Spleen (tissue), 11 donors: ENCODE measurements around the gene TMPRSS2. TPM values are rescaled to one million over a fixed set of nuclear protein-coding genes. Genes with fewer than 3 reads are reported as not detected.
A peak's percentile ranks its signal among the peaks of the same experiment; 100 is the strongest.

Experiments used
- DNase-seq: peaks from one replicate; pipeline ENCODE4 v3.0.0-alpha.2; 2020
- H3K27ac ChIP-seq, 8 donors: fragments of 200-600 bp; sonication (generic) in 7 of 8; 1 replicate in 4 of 8; 2 replicates in 4 of 8; pipeline versions ENCODE4 v1.5.0 to v1.8.0; 2016 to 2021; ENCODE audit warnings: inconsistent platforms in 4 of 8, mild to moderate bottlenecking in 4 of 8, moderate library complexity in 1 of 8
- H3K27me3 ChIP-seq, 7 donors: fragments of 200-600 bp; sonication (generic) in 6 of 7; replicated peaks in 1 of 7; 1 replicate in 4 of 7; 2 replicates in 3 of 7; pipeline versions ENCODE4 v1.5.0 to v1.8.0; 2016 to 2021; ENCODE audit warnings: inconsistent platforms in 3 of 7, mild to moderate bottlenecking in 1 of 7
- H3K36me3 ChIP-seq, 6 donors: fragments of 200-600 bp; sonication (generic) in 5 of 6; 1 replicate in 4 of 6; 2 replicates in 2 of 6; pipeline versions ENCODE4 v1.5.0 to v1.8.0; 2016 to 2021; ENCODE audit warnings: inconsistent platforms in 2 of 6
- H3K4me1 ChIP-seq, 6 donors: fragments of 200-600 bp; sonication (generic) in 5 of 6; 1 replicate in 3 of 6; 2 replicates in 3 of 6; pipeline versions ENCODE4 v1.5.0 to v1.8.0; 2016 to 2021; ENCODE audit warnings: inconsistent platforms in 3 of 6
- H3K4me3 ChIP-seq, 8 donors: fragments of 200-600 bp; sonication (generic) in 7 of 8; 1 replicate in 4 of 8; 2 replicates in 4 of 8; pipeline versions ENCODE4 v1.5.0 to v1.8.0; 2016 to 2021; ENCODE audit warnings: inconsistent platforms in 4 of 8, mild to moderate bottlenecking in 4 of 8, moderate library complexity in 2 of 8
- H3K9me3 ChIP-seq, 8 donors: fragments of 200-600 bp; sonication (generic) in 7 of 8; 1 replicate in 4 of 8; 2 replicates in 4 of 8; pipeline versions ENCODE4 v1.5.0 to v1.8.0; 2016 to 2021; ENCODE audit warnings: inconsistent platforms in 4 of 8
- POLR2A ChIP-seq, 3 donors: fragments of 450-650 bp; IDR thresholded peaks; one replicate each; pipeline ENCODE4 v1.5.1; 2017; ENCODE audit warnings: antibody characterized with exemption in 3 of 3, mild to moderate bottlenecking in 1 of 3
- POLR2AphosphoS5 ChIP-seq, 3 donors: sonication (generic); formaldehyde crosslinking; IDR thresholded peaks; one replicate each; pipeline ENCODE4 v1.5.1; 2017; ENCODE audit warnings: antibody characterized with exemption in 3 of 3
- WGBS, 5 donors: extraction: QIAGEN DNeasy Blood & Tissue Kit in 3 of 5; methylation state at CpG; one replicate each; pipeline versions ENCODE4 v1.1.5 to v1.1.7; 2013 to 2018; 5-methylcytosine and 5-hydroxymethylcytosine counted together
- intact Hi-C: fragments of 100-400 bp; cut with DNase I; formaldehyde crosslinking; loops from one replicate; pipeline ENCODE4 v1.15.0; 2023; ENCODE audit warnings: low total_unique reads
- polyA plus RNA-seq, 3 donors: library from polyadenylated mRNA; stranded (reverse); fragments of 200-250 nt; gene quantifications; one replicate each; pipeline ENCODE4 v1.2.1, GENCODE V29; 2013
- total RNA-seq, 7 donors: library from RNA; depleted of rRNA in 3 of 7; stranded (reverse); fragments of >200 nt in 3 of 7; fragmentation: NEBNext Ultra II Directional in 4 of 7; extraction: Animal tissue kit (Norgen Biotek cat#: 25700) in 4 of 7; gene quantifications; one replicate each; pipeline versions ENCODE4 v1.1.0 to v1.2.1, GENCODE V29; 2016 to 2021
- TF ChIP-seq, protein P1 (sequence below), 11 experiments: fragments of 200-600 bp in 7 of 11; fragments of 450-650 bp in 4 of 11; sonication (generic) in 4 of 11; IDR thresholded peaks in 8 of 11; conservative IDR thresholded peaks in 3 of 11; 1 replicate in 7 of 11; 2 replicates in 4 of 11; pipeline versions ENCODE4 v1.4.0 to v1.8.0; 2016 to 2021; ENCODE audit warnings: antibody characterized with exemption in 11 of 11, inconsistent platforms in 4 of 11, mild to moderate bottlenecking in 1 of 11
- donor health status: healthy with polysubstance abuse.
- donor health status: DM: no; HTN: no; CAD: no; lungs with moderate emphysema.
- donor health status: DM: no; HTN: no; CAD: no.
- donor health status: Bipolar disorder and iron deficiency.
- donor health status: healthy.
- donor health status: DM: no; HTN: no; CAD: no.
- donor health status: DM: yes; HTN: yes; CAD: no.

The TMPRSS2 gene
- total and polyA plus RNA-seq, 10 donors: 0.06 to 0.25 (median 0.10) TPM; not detected in 5

DNA sequence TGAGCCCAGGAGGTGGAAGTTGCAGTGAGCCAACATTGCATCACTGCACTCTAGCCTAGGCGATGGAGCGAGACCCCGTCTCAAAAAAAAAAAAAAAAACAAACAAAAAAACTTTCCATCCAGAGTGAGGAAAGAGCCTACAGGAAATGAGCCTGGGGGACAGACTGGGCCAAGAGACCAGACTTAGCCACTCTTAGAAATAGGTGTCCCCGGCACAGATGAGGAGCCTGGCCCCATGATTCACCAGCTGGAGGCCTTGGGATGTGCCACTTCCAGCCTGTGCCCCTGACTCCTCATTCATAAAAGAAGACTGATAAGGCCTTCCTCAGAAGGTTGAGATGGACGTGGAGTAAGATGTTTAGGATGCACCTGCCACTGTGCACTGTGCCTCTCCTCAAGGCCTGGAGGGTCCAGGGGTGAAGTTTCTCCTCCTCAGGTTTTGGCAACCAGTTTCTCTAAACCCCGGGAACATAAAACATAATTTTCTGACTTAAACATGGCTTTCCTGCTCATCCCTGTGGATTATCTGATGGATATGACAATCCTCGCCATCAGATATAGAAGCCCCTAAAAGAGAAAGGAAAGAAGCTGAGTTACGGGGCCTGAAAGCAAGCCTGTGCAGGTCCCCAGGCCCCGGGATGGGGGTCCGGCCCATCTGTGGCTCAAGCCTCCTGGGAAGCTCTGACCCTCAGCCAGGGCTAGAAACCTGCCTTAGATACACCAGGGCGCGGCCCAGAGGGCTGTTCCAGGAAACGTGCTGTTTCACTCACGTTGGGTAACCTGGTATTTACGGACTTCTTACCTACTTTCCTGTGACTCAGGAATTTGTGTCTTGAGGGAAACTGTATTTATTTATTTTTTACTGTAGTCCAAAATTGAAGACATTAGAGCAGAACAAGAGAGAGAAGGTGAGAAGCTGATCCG is 55.9 kb downstream of the TMPRSS2 start:
- peak; percentile 19 for DNase-seq
- H3K9me3 ChIP-seq: no peaks in the 10 kb centered on the region
- H3K27me3 ChIP-seq: no peaks in the 10 kb centered on the region
- TF ChIP-seq POLR2AphosphoS5 (IDR thresholded peaks at IDR 0.05): no peak
- TF ChIP-seq, protein P1, sequence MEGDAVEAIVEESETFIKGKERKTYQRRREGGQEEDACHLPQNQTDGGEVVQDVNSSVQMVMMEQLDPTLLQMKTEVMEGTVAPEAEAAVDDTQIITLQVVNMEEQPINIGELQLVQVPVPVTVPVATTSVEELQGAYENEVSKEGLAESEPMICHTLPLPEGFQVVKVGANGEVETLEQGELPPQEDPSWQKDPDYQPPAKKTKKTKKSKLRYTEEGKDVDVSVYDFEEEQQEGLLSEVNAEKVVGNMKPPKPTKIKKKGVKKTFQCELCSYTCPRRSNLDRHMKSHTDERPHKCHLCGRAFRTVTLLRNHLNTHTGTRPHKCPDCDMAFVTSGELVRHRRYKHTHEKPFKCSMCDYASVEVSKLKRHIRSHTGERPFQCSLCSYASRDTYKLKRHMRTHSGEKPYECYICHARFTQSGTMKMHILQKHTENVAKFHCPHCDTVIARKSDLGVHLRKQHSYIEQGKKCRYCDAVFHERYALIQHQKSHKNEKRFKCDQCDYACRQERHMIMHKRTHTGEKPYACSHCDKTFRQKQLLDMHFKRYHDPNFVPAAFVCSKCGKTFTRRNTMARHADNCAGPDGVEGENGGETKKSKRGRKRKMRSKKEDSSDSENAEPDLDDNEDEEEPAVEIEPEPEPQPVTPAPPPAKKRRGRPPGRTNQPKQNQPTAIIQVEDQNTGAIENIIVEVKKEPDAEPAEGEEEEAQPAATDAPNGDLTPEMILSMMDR (IDR thresholded peaks at IDR 0.05 in 8 of 11, conservative IDR thresholded peaks at IDR 0.05 in 3 of 11): no peak
- no peak for TF ChIP-seq POLR2A (IDR thresholded peaks at IDR 0.05)
- intact Hi-C loops: no loop called here
- no peaks in the 10 kb centered on the region for H3K4me1 ChIP-seq
- WGBS, 5 donors: 81 to 88% (median 84%) methylated on average over 16 of the region's 16 CpGs
- no peak overlapping the region for H3K4me3 ChIP-seq
- H3K27ac ChIP-seq: peak overlapping the region in 1 of 8 donors; percentile 32
- H3K36me3 ChIP-seq: peaks cover 0 to 100% (median 82%) of the 10 kb centered on the region in 6 donors

DNA sequence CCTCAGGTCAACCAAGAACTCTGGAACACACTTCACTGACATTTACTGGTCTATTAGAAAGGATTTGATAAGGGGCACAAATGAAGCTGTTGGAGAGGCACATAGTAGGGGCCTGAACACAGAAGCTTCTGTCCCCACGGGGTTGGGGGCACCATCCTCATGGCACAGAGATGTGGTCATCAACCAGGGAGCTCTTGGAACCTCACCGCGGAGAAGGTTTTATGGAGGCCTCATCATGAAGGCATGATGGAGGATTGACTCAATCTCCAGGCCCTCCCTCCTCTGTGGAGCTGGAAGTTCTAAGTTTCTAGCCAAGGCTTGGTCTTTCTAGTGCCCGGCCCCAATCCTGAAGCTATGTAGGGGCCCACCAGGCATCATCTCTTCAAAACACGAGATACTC is 58.3 kb downstream of the TMPRSS2 start:
- Histone ChIP-seq H3K4me3 (no peak overlapping the region), H3K36me3 (peaks cover 0 to 100% (median 85%) of the 10 kb centered on the region in 6 donors), H3K27me3 (no peaks in the 10 kb centered on the region), H3K4me1 (peaks cover 0 to 8% (median 0%) of the 10 kb centered on the region in 6 donors), H3K9me3 (no peaks in the 10 kb centered on the region), H3K27ac (no peak overlapping the region)
- TF ChIP-seq, protein P1 (IDR thresholded peaks at IDR 0.05 in 8 of 11, conservative IDR thresholded peaks at IDR 0.05 in 3 of 11): no peak
- no peak for TF ChIP-seq POLR2AphosphoS5 (IDR thresholded peaks at IDR 0.05)
- no peak for TF ChIP-seq POLR2A (IDR thresholded peaks at IDR 0.05)
- WGBS, 5 donors: 73 to 93% (median 89%) methylated on average over 5 of the region's 5 CpGs
- intact Hi-C loops: no loop called here
- peak; percentile 34 for DNase-seq

DNA sequence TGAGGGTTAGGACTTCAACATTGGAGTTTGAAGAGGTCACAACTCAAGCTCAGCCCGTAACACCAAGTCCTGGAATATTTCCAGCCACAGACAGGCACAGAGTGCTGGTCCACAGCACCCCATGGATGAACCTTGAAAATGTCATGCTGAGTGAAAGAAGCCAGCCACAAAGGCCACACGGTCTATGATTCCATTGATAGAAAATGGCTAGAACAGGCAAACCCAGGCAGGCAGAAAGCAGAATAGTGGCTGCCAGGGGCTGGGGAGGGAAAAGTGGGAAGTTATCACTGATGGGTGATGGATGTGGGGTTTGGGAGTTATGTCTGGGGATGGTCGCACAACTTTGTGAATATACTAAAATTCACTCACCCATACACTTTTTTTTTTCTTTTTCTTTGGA is 60.6 kb downstream of the TMPRSS2 start:
- intact Hi-C loops: no loop called here
- Histone ChIP-seq H3K27me3 (no peaks in the 10 kb centered on the region), H3K4me1 (peaks cover 0 to 9% (median 0%) of the 10 kb centered on the region in 6 donors), H3K4me3 (no peak overlapping the region), H3K9me3 (no peaks in the 10 kb centered on the region), H3K36me3 (peaks cover 3 to 100% (median 86%) of the 10 kb centered on the region in 6 donors), H3K27ac (peak overlapping the region in 4 of 8 donors; percentile 20 to 77 (median 63))
- peak; percentile 3 for DNase-seq
- 84 to 97% (median 95%) methylated on average over 2 to 3 of the region's 3 CpGs for WGBS, 5 donors
- TF ChIP-seq POLR2A (IDR thresholded peaks at IDR 0.05) (no peak), POLR2AphosphoS5 (IDR thresholded peaks at IDR 0.05) (no peak)
- TF ChIP-seq, protein P1 (IDR thresholded peaks at IDR 0.05 in 8 of 11, conservative IDR thresholded peaks at IDR 0.05 in 3 of 11): no peak

DNA sequence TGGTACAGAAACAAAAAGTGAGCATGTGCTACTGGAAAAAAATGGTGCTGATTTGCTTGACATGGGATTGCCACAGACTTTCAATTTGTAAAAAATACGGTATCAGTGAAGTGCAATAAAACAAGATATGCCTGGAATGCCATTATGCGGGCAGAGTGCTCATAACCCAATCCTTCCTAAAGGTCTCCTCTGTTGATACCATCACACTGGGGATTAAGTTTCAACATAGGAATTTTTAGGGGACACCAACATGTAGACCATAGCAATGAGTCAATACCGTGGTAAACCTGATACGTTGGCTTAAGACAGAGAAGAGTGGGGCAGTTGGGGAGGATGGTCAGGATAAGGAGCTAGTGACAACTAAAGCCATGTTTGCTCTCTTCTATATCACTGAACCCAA is 61.4 kb downstream of the TMPRSS2 start:
- no peak for DNase-seq
- Histone ChIP-seq H3K9me3 (no peaks in the 10 kb centered on the region), H3K36me3 (peaks cover 5 to 100% (median 84%) of the 10 kb centered on the region in 6 donors), H3K27me3 (no peaks in the 10 kb centered on the region), H3K27ac (peak overlapping the region in 4 of 8 donors; percentile 53 to 77 (median 67)), H3K4me3 (no peak overlapping the region), H3K4me1 (peaks cover 0 to 9% (median 0%) of the 10 kb centered on the region in 6 donors)
- no peak for TF ChIP-seq POLR2AphosphoS5 (IDR thresholded peaks at IDR 0.05)
- no peak for TF ChIP-seq POLR2A (IDR thresholded peaks at IDR 0.05)
- intact Hi-C loops: no loop called here
- WGBS, 5 donors: 71 to 95% (median 94%) methylated on average over 4 of the region's 4 CpGs
